Measurements from ENCODE around the gene EIF4H. TPM values are rescaled to one million over a fixed set of nuclear protein-coding genes. Genes with fewer than 3 reads are reported as not detected.
A peak's percentile ranks its signal among the peaks of the same experiment; 100 is the strongest.

EIF4H gene
- total RNA-seq, 1 donor from 2014 or later, result 209 TPM

DNA sequence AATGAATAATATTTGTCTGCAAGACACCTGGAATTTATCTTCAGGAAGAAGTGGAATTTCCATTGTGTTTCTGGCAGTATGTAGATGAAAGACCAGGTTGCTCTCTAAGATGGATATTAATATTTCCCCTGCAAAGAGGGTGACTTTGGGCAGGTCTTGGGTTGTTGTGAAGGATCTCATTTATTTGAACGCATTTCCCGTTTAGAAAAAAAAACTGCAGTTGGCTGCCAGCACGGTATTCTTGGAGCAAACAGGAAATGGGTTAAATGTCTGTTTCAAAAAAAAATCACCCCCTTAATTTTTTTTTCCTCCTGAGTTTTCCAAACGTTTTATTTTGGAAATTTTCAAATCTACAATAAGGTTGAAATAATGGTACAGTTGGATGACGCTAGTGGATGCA is 11.5 kb downstream of the EIF4H start:
- Mint-ChIP-seq H3K4me3 (ENCODE audit: unreplicated experiment) (no peak overlapping the region), H3K4me1 (ENCODE audit: low read depth) (peaks cover 69% of the 10 kb centered on the region), H3K36me3 (ENCODE audit: low read depth) (peaks cover 19% of the 10 kb centered on the region), H3K27me3 (ENCODE audit: low read depth) (no peaks in the 10 kb centered on the region), H3K9me3 (ENCODE audit: low read depth) (no peaks in the 10 kb centered on the region), H3K27ac (ENCODE audit: unreplicated experiment) (no peak overlapping the region)
- DNase-seq (ENCODE audit: low spot score), result no peak
- TF ChIP-seq, protein P1, sequence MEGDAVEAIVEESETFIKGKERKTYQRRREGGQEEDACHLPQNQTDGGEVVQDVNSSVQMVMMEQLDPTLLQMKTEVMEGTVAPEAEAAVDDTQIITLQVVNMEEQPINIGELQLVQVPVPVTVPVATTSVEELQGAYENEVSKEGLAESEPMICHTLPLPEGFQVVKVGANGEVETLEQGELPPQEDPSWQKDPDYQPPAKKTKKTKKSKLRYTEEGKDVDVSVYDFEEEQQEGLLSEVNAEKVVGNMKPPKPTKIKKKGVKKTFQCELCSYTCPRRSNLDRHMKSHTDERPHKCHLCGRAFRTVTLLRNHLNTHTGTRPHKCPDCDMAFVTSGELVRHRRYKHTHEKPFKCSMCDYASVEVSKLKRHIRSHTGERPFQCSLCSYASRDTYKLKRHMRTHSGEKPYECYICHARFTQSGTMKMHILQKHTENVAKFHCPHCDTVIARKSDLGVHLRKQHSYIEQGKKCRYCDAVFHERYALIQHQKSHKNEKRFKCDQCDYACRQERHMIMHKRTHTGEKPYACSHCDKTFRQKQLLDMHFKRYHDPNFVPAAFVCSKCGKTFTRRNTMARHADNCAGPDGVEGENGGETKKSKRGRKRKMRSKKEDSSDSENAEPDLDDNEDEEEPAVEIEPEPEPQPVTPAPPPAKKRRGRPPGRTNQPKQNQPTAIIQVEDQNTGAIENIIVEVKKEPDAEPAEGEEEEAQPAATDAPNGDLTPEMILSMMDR (IDR thresholded peaks at IDR 0.05), result no peak

DNA sequence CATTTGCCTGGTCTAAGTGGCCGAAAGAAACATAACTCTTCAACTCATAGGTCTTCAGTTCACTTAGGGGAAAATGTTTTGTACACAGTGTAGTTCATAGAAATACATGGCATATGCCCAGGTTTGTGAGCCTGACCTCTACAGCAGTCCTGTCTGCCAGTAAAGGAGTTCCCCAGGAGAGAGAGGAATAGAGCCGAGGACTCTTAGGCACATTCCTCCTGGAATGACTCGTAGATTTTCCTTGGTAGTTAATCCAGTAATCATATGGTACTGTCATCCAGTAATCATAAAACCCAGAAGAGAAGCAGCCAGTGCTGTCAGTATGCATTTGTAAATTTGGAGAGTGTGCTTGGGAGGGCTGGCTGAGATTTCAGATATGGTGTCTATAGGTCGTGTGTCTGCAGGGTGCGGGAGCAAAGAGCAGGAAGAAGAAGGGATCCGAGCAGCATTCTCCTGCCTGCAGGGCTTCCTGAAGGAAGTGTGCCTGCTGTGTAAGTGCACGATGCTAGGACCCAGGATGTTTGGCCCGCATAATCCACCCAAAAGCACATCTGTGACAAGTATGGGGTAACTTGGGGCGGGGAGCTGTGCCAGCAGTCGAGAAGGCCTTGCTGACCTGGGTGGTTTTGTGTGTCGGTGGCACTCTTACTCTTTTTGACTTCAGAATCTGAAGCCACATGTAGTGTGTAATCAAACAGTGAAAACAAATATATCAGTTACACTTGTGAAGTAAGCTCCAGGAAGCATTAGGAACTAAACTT is 13.9 kb downstream of the EIF4H start:
- no peak overlapping the region for H3K4me3 Mint-ChIP-seq (ENCODE audit: unreplicated experiment)
- H3K27ac Mint-ChIP-seq (ENCODE audit: unreplicated experiment), result peak overlapping the region; percentile 74
- H3K4me1 Mint-ChIP-seq (ENCODE audit: low read depth), result peaks cover 48% of the 10 kb centered on the region

DNA sequence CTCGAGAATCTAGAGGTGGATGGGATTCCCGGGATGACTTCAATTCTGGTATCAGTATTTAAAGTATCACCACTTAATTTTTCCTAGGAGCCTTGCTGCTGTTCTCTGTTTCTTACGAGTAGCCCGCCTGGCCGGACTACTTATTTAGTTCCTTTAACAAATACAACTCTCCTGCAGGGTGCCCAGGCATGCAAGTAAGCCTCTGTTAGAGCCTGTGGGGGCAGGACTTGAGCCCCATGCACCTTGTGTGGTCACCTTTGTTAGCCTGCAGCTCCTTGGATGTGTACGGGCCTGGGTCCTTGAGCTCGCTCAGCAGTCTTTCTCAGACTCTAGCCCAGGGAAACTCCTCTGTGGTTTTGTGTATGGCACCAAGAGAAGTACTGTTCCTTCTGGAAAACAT is 16.1 kb downstream of the EIF4H start:
- DNase-seq (ENCODE audit: low spot score), result no peak
- no peaks in the 10 kb centered on the region for H3K27me3 Mint-ChIP-seq (ENCODE audit: low read depth)
- TF ChIP-seq, protein P1 (IDR thresholded peaks at IDR 0.05), result no peak
- peaks cover 30% of the 10 kb centered on the region for H3K4me1 Mint-ChIP-seq (ENCODE audit: low read depth)
- no peak overlapping the region for H3K4me3 Mint-ChIP-seq (ENCODE audit: unreplicated experiment)
- H3K27ac Mint-ChIP-seq (ENCODE audit: unreplicated experiment), result no peak overlapping the region
- peaks cover 42% of the 10 kb centered on the region for H3K36me3 Mint-ChIP-seq (ENCODE audit: low read depth)
- no peaks in the 10 kb centered on the region for H3K9me3 Mint-ChIP-seq (ENCODE audit: low read depth)

More for the DNA sequence above, 13.9 kb downstream of the EIF4H start:
- H3K9me3 Mint-ChIP-seq (ENCODE audit: low read depth), result no peaks in the 10 kb centered on the region
- no peaks in the 10 kb centered on the region for H3K27me3 Mint-ChIP-seq (ENCODE audit: low read depth)
- TF ChIP-seq, protein P1 (IDR thresholded peaks at IDR 0.05), result no peak
- no peak for DNase-seq (ENCODE audit: low spot score)
- peaks cover 28% of the 10 kb centered on the region for H3K36me3 Mint-ChIP-seq (ENCODE audit: low read depth)

DNA sequence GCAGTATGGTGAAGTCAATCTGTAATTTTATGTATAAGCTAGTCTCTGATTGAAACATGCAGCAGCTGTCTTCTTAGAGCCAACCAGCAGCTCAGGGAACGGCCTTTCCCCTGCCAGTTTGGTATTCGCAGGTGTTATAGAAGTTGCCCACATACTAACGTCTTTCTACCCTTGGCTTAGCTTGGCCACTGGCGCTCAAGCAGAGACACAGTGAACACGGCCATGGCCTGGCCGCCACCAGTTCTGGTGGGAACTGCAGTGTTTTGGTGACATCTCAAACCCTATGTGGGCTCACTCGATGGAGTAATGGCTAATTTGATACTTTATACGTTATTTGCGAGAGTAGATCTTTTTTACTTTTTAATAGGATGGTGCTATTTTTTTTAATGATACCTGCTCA is 17.1 kb downstream of the EIF4H start:
- Mint-ChIP-seq H3K27me3 (ENCODE audit: low read depth) (no peaks in the 10 kb centered on the region), H3K4me1 (ENCODE audit: low read depth) (peaks cover 22% of the 10 kb centered on the region), H3K27ac (ENCODE audit: unreplicated experiment) (no peak overlapping the region), H3K36me3 (ENCODE audit: low read depth) (peaks cover 43% of the 10 kb centered on the region), H3K9me3 (ENCODE audit: low read depth) (no peaks in the 10 kb centered on the region), H3K4me3 (ENCODE audit: unreplicated experiment) (no peak overlapping the region)
- TF ChIP-seq, protein P1 (IDR thresholded peaks at IDR 0.05), result no peak
- no peak for DNase-seq (ENCODE audit: low spot score)

DNA sequence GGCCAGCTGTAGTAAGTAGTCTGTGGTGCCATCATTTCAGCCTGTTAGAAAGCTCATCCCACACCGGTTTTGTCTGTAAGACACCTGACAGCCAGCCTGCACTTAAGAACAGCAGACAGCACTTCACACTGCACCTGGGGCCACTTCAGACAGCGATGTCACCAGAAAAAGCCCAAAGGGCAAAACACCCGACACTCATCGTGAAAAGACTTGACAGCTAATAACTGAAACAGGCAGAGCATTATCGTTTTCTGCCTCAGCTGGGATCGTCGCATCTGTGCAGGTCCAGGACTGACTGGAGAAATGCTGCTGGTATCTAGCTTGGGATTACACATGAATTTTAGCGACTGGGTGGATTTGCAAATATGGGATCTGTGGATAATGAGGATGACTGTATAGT is 18.9 kb downstream of the EIF4H start:
- DNase-seq (ENCODE audit: low spot score), result no peak
- no peak overlapping the region for H3K4me3 Mint-ChIP-seq (ENCODE audit: unreplicated experiment)
- H3K9me3 Mint-ChIP-seq (ENCODE audit: low read depth), result no peaks in the 10 kb centered on the region
- TF ChIP-seq, protein P1 (IDR thresholded peaks at IDR 0.05), result no peak
- peaks cover 9% of the 10 kb centered on the region for H3K4me1 Mint-ChIP-seq (ENCODE audit: low read depth)
- H3K27ac Mint-ChIP-seq (ENCODE audit: unreplicated experiment), result no peak overlapping the region
- H3K27me3 Mint-ChIP-seq (ENCODE audit: low read depth), result no peaks in the 10 kb centered on the region
- peaks cover 50% of the 10 kb centered on the region for H3K36me3 Mint-ChIP-seq (ENCODE audit: low read depth)
